Stimulated activated CD8-positive, alpha-beta memory T cell treated with anti-CD3 and anti-CD28 coated beads, Interleukin-15, amount 100 ng/mL, for 24 hours (primary cell): ENCODE measurements around the gene HMGB2.

Source experiments
- DNase-seq: peaks from one replicate; pipeline ENCODE4 v3.0.0-alpha.2; 2020; ENCODE audit warnings: low read depth

The HMGB2 gene

DNA sequence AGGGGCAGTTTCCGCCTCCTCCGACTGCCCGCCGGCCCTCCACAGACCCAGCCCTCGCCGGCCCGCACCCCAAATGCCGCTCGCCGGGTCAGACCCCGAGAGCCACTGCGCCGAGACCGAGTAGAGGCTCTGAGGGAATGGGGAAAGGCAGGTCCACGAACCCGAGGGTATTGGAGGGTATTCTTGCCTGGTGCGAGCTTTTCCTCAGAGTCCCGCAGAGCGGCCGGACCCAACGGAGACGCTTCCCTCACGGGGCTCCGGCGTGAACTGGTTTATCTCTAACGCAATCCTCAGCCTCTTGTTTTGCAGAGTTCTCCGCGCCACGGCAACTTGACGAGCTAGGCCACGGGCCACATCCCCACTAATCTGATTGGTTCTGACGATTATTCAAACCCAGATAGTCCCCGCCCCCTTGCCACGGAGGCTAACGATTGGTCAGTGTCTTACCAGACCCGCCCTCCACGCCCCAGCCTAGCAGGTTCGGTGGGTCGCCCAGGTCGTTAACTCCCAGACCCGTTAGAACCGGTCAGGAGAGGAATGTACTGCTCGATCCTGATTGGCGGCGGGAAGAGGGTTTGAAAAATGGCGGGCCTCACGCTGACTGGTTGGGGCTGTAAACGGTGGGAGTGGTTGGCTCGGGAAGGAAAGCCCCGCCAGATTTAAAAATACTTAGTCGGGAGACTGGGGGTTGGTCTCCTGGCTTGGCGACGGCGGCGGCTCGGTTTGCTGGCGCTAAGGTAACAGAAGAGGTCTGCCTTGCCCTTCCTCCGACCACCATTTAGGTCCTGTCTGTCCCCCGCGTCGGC lies at the start of gene HMGB2:
Gene HMGB2 (minus strand): TSS at position 274 of the 806 bp plus-strand sequence. CDS start 709 bp downstream, outside the sequence.
- DNase-seq = peak; percentile 93

DNA sequence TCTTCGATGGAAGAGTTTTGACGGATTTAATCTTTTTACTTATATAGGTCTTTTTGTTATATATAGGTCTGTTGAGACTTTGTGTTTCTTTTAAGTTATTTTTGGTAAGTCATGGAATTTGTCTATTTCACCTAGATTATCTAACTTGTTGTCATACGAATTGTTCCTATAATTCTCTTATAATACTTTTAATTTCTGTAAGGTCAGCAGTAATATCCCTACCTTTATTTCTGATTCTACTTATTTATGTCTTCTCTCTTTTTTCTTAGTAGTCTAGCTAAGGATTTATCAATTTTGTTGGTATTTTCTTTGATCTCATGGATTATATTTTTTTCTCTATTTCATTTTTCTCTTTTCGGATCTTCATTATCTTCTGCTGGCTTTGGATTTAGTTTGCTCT lies 48.2 kb upstream of the HMGB2 start:
- DNase-seq = no peak

DNA sequence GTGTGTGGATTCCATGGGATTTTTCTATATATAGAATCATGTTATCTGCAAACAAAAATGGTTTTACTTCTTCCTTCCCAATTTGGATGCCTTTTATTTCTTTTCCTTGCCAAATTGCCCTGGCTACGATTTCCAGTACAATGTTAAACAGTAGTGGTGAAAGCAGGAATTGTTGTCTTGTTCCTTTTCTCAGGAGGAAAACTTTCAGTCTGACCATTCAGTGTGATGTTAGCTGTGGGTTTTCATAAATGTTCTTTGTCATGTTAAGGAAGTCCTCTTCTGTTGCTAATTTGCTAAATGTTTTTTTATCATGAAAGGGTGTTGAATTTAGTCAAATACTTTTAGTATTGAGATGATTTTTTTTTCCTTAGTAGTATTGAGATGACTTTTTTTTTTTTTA lies 47.5 kb upstream of the HMGB2 start:
- no peak for DNase-seq

DNA sequence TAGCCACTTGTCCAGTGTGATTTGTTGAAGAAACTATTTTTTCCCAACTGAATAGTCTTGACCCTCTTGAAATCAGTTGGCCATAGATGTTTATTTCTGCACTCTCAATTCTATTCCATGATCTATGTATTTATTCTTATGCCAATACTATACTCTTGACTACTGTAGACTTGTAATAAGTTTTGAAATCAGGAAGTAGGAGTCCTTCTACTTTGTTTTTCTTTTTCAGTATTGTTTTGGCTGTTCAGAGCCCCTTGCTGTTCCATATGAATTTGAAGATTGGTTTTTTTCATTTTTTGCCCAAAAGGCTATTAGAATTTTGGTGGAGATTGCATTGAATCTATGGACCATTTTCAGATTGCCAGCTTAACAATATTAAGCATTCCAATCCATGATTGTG lies 46.8 kb upstream of the HMGB2 start:
- DNase-seq = no peak

DNA sequence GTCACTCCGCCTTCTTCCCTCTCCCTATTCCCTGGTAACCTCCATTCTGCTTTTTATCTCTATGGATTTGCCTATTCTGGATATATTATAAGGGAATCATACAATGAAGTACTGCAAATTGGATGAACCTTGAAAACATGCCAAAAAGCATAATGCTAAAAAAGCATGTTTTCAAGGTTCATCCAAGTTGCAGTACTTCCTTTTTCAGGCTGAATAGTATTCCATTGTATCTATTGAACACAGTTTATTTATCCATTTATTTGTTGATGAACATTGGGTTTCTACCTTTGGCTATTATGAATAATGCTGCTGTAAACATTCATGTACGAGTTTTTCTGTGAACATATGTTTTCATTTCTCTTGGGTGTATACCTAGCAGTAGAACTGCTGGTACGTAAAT lies 45.8 kb upstream of the HMGB2 start:
- no peak for DNase-seq

DNA sequence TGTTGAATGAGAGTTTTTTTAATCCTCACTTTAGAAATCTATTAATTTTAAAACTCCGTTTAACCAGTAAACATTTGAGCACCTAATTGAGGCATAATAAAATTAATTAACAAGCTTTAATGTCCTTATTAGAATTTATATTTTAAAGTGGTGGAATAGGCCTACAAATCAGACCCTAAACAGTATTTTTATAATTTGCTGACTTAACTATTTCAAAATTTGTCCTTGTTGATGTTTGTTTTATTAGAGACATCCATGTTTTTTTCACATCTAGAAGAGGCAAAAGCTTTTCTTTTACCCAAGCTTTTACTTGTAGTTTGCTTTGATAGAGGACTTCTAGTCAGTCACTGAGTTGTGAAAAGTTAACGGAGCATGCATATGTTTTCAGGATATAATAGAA lies 40.4 kb upstream of the HMGB2 start:
- DNase-seq = no peak

DNA sequence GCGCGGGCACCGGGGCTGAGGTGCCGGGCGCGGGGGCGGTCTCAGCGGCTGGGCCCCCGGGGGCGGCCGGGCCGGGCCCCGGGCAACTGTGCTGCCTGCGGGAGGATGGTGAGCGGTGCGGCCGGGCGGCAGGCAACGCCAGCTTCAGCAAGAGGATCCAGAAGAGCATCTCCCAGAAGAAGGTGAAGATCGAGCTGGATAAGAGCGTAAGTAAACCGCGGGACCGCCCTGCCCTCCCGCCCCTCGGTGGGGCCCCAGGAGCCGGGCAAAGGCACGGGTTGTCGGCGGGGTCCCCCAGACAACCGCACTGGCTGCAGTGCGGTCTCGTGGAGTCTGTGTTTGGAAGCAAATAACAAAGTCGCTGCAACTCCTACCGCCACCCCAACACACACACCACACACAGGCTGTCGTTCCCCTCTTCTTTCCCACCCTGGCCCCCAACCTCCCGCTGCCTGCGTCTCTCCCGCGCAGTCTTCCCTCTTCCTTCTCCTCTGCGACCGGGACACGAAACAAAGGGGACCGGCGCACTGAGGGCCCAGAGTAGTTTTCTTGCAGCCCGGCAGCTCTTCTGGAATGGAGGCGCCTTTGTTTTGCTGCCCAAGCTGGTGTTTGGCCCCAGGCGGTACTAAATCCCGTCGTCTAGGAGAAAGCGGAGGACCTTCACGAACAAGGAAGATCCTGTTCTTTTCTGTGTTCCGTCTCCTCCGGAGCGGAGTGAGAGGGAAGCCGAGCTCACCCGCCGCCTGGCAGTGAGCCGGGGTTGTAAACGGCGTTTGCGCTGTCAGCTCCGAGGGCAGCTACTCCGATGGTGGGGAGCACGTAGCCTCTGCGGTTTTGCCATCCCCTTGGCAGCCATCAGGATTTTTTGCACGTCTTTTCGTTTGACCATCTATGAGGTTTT lies 37.4 kb upstream of the HMGB2 start:
- DNase-seq = peak; percentile 10

DNA sequence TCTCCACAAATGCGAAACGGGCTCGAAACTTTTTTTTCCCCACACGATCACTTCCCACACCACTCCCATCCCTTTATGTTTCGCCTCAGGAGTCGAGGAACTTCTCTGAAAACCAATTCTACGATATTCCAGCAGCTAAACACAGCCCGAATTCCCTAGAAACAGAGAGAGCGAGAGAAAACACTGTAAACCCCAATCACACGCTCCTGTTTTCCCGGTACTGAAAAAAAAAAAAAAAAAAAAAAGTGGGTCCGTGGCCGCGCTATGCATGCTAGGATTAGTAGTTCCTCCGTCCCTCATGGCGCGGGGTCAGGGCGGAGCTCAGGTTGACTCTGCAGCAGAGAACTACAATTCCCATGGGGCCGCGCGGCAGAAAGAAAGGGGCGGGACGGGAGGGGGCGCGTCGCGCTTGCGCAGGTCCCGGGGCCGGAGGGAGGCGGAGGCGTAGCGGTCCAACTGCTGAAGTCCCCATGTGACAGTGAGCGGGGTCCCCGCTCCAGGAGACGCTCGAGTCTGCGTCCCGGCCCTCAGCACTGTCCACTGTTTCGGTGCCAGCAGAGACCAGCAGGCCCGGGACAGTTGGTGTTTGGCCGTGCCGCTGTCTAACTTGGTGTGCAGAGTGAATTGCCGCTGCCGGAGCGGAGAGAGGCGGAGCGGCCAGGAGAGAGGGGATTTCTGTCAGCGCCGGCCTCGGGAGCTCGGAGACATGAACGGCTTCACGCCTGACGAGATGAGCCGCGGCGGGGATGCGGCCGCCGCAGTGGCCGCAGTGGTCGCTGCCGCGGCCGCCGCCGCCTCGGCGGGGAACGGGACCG lies 36.5 kb upstream of the HMGB2 start, which contains the start of gene SAP30:
Gene SAP30 (plus strand): TSS at position 478 of the 815 bp plus-strand sequence. CDS start 229 bp downstream, at position 707.
- peak; percentile 93 for DNase-seq

DNA sequence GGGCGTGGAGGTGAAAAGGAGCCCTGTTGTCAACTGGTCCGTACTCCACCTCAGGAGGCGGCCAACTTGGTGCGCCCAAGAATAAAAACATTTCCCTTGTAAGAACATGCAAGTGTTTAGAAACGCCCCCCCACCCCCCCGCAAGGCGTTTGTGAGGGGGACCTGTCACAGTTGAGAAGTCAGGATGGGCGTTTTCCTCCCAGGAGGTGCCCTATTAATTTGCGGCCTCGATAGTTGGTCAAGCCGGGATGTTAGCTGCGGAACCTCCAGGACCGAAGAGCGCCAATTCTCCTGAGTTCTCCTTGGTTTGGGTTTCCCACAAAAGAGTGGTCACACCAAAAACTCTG lies 35.9 kb upstream of the HMGB2 start:
- peak; percentile 29 for DNase-seq

DNA sequence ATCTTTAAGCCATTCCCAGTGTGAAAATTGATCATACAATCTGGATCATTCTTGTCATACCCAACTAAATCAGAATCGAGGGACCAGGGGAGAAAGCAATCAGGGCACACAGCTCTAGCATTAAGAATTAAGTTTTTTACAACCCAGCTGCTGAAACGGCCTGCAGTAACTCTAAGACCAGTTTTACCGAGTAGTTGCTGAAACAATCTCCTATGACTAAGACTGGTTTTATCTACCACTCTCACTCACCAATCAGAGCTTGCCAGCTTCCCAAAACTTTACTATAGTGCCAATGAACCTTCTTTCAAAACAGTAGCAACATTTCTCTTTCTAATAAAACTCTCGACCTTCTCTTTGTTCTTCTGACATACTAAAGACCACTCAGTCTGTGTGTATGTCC lies 33.8 kb upstream of the HMGB2 start:
- DNase-seq = no peak

DNA sequence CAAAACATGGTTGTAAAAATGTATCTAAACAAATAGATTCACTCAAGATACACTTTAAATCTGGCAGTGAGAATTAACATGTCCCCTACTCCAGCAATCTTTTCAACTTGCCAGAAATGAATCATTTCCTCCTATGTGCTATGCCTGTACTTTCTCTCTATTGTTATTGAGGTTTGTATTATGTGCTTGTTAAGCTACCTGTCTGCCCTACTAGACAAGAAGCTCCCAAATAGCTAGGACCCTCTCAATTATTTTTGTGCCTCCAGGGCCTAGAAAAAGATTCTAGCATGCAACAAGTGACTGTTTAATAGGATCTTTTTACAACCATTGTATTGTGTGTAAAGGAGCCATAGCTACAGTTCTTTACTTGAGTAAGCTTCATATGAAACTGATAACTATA lies 33.1 kb upstream of the HMGB2 start:
- no peak for DNase-seq

DNA sequence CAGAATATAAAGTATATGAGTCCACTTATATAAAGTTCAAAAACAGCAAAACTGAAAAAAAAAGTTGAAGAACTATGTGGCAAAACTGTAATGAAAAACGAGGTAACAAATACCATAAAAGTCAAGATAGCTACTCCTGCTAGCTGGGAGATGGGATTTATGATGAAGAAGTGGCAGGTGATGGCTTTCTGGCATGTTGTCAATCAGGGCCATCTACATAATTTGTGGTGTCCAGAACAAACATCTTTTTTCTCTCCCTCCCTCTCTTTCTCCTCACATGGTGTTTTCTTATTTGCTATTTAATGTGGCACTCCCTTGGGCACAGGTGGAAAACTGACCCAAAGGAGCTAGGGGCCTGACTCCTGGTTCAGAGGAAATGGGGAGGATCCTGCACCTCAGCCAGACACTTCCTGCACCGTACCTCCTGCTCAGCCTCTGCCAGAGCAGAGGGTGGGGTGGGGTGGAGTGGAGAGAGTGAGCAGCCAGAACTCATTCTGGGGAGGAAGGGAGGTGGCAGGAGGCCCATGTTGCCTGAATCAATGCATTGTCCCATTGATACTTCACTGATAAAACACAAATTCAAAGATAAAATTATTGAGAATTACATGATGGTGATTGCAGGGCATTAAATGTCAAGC lies 31.3 kb upstream of the HMGB2 start:
- DNase-seq = no peak

DNA sequence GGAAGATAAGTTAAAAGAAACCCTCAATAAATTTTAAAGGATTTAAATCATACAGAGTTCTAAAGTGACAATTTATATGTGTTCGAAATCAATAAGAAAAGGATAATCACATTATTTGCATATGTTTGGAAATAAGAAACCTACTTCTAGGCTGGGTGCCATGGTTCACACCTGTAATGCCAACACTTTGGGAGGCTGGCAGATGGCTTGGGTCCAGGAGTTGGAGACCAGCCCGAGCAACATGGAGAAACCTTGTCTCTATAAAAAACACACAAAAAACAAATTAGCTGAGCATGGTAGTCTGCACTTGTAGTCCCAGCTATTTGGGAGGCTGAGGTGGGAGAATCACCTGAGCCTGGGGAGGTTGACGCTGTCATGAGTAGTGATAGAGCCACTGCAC lies 28.5 kb upstream of the HMGB2 start:
- no peak for DNase-seq

DNA sequence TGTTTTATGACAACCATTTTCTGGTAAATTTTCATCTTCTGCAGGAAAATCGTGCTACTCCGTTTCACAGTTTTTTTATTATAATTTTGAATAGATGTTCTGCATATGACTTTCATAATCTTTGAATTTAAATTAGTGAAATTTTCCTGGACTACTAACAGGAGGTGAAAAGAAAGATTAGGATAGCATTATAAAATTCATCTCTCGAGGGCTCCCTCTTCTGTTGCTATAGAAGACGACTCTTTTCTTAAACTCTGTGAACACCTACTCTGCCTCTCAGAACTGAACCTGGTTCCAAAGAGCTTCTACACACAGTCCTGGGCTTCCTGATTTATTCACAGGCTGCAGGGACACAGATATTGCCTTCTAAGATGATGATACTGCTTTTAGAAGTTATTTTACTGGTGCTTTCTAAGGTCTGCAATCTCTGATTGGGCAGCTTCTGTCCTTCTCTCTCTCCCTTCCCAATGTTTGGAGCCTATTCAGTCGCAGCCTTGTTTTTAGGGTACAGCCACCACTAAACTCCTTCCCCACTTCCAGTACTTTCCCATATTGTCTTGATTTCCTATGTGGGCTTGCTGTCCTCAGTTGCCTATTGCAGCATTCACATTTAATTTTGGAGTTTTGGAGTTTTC lies 26.5 kb upstream of the HMGB2 start:
- DNase-seq = no peak

DNA sequence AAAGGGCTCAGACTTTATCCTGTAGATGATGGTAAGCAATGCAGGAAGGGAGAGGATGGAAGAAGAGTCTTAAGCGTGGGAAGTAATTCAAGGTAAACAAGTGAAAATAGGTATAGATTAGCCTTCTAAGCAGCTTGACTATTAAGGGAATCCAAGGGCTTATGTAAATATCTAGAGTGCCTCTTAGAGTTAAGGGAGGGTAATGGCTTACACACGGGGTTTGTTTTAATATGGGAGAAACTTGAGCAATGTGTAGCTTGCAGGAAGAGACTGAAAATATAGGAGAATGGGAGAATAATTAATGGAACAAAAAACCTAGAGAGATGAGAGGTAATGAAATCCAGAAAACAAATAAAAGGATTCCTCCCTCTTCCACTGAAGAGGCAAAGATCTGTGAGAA lies 23.8 kb upstream of the HMGB2 start:
- DNase-seq = no peak

DNA sequence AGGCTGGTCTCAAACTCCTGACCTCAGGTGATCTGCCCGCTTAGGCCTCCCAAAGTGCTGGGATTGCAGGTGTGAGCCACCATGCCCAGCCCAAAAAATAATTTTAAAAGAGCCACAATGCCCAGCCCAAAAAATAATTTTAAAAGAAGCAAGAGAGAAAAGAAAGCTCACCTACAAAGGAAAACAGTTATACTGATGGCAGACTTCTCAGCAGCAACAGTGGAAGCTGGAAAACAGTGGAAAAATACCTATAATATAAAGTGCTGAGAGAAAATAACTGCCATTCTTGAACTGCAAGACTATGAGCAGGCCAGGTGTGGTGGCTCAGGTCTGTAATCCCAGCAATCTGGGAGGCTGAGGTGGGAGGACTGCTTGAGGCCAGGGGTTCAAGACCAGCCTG lies 13.3 kb upstream of the HMGB2 start:
- no peak for DNase-seq

DNA sequence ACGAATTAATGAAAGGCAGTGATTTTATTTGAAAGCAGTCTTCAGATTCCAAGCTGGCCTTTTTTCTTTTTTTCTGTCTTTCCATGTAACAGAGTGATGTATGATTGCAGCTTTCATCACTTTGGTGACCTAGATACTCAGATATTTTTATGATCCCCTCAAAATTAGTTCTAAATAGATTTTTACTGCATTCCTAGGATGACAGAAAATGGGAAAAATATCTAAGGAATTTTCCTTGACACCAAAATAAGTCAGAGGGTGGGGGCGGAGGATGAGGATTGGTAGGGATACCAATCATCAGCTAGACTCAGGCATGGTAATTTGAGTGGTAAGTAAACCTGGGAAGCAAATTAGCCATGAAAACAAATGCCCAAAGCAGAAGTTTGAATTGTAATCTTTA lies 11.9 kb upstream of the HMGB2 start:
- no peak for DNase-seq

DNA sequence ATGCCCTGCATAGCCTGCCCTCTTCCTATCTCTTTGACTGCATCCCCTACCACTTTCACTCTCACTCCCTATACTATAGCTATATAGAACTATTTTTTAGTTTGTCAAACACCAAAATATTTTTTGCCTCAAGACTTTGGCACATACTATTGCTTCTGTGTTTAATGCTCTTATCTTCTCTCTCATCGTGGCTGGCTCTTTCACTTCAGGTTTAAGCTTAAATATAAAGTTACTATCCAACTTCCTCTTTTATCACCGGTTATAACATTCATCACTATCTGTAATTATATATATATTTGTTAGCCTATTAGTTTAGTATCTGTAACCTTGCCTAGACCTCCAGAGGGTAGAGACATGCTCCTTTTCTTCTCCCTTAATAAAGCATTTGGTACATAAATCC lies 11.5 kb upstream of the HMGB2 start:
- no peak for DNase-seq

DNA sequence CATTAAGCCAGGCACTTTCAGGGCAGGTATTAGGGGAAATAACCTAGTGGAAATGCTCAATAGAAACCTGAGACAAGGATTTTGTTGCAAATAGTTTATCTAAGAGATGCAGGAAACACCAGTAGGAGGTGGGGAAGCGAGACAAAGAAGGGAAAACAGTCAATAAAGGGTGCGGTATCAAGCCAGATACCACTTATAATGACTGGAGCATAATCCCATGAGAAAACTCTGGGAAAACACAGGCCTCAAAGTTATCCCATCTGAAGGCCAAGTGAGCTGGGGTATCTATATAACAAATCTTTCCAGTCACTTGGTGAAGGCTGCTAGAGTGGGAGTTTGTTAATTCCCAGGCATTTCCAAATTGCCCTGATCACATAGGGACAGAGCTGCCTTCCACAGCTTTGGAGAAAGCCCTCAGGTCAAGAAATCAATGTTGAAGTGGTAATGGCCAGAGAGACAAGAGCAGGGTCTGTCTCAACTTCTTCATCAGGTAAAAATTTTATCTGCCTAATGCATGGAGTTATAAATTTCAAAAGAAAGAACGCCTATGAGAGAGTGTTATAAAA lies 9.8 kb upstream of the HMGB2 start:
- no peak for DNase-seq

DNA sequence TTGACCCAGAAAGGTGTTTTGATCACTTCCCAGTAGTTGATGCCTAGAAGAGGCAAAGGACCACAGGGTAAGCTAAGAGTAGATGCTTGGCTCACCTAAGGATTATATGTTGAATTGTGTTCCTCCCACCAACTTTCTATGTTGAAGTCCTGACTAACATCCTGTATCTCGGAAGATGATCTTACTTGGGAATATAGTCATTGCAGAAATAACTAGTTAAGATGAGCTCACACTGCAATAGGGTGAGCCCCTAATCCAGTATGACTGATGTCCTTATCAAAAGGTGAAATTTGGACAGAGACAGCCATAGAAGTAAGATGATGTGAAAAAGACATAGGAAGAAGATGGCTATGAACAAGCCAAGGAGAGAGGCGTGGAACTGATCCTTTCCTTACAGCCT lies 3.3 kb upstream of the HMGB2 start:
- no peak for DNase-seq
